Fibroblast of mammary gland (primary cell): Measurements from ENCODE around the gene TAS2R42.

Experiments used
- DNase-seq: peaks from one replicate; pipeline ENCODE4 v3.0.0-alpha.2; 2010; ENCODE audit warnings: low read depth
- H3K4me3 ChIP-seq: 2 replicates; pipeline ENCODE4 v1.5.1; 2011; ENCODE audit warnings: low read depth, mild to moderate bottlenecking, low read length, moderate library complexity; ENCODE audit not compliant: control insufficient read depth
- CTCF ChIP-seq: conservative IDR thresholded peaks from 2 replicates; pipeline ENCODE4 v1.5.1; 2011; ENCODE audit warnings: low read depth, low read length, inconsistent platforms; ENCODE audit not compliant: control insufficient read depth, insufficient read depth

The TAS2R42 gene

GRCh38 chr12:11170810-11171144 lies 16.0 kb downstream of the TAS2R42 start:
- no peak for TF ChIP-seq CTCF
- no peak for DNase-seq
- H3K4me3 ChIP-seq, result peak overlapping the region; percentile 89

GRCh38 chr12:11166300-11166699 lies 20.4 kb downstream of the TAS2R42 start:
- DNase-seq, result no peak
- H3K4me3 ChIP-seq, result no peak overlapping the region
- TF ChIP-seq CTCF, result no peak

- TF ChIP-seq CTCF, result no peak
Measured at GRCh38 chr12:11164384-11164783, 22.4 kb downstream of the TAS2R42 start.

GRCh38 chr12:11162502-11162901 lies 24.2 kb downstream of the TAS2R42 start:
- no peak overlapping the region for H3K4me3 ChIP-seq
- peak; percentile 3 for DNase-seq
- no peak for TF ChIP-seq CTCF

More at GRCh38 chr12:11164384-11164783, 22.4 kb downstream of the TAS2R42 start:
- H3K4me3 ChIP-seq, result no peak overlapping the region
- no peak for DNase-seq

GRCh38 chr12:11158885-11159444 lies 27.8 kb downstream of the TAS2R42 start:
- no peak for DNase-seq
- no peak for TF ChIP-seq CTCF
- H3K4me3 ChIP-seq, result no peak overlapping the region

GRCh38 chr12:11154400-11154925 lies 32.3 kb downstream of the TAS2R42 start:
- H3K4me3 ChIP-seq, result no peak overlapping the region
- no peak for DNase-seq
- TF ChIP-seq CTCF, result no peak

GRCh38 chr12:11152725-11153124 lies 34.0 kb downstream of the TAS2R42 start:
- no peak overlapping the region for H3K4me3 ChIP-seq
- no peak for TF ChIP-seq CTCF
- no peak for DNase-seq
